Measurements from ENCODE around the gene AFAP1.
A peak's percentile ranks its signal among the peaks of the same experiment; 100 is the strongest.

The AFAP1 gene

DNA sequence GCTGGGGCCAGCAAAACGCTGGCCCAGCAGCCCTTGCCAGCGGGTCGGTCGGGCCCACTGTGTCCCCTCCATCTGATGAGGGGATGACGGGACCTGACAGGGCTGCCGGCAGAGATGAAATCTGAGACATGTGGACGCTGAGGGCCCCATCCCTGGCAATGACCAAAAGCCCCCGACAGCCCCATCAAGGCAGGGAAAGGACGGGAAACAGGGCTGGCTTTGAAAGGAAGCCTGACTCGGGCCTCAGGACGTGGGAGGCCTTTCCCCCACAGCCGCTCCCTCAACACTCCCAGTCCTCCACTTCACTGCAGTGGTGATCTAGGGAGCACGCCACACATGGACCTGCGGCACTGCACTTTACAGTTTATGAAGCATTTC, 202.4 kb downstream of the AFAP1 start:
- no peak for TF ChIP-seq EP300 (IDR thresholded peaks at IDR 0.05; ENCODE audit: borderline replicate concordance)
- TF ChIP-seq TEAD4 (IDR thresholded peaks at IDR 0.05) = no peak
- no peak for TF ChIP-seq TAF1 (IDR thresholded peaks at IDR 0.05; ENCODE audit: low read depth)
- TF ChIP-seq FOXM1 (IDR thresholded peaks at IDR 0.05; ENCODE audit: borderline replicate concordance, low read depth) = no peak

- TF ChIP-seq YY1 (IDR thresholded peaks at IDR 0.05; ENCODE audit: low read depth) (no peak), TEAD4 (IDR thresholded peaks at IDR 0.05) (no peak), ZBTB7A (IDR thresholded peaks at IDR 0.05; ENCODE audit: low read depth) (0 out of 2 replicates have a peak, but pooled peaks have one; percentile 9), EP300 (IDR thresholded peaks at IDR 0.05; ENCODE audit: borderline replicate concordance) (no peak), TAF1 (IDR thresholded peaks at IDR 0.05; ENCODE audit: low read depth) (no peak), MAX (IDR thresholded peaks at IDR 0.05) (no peak), TCF12 (IDR thresholded peaks at IDR 0.05; ENCODE audit: low read depth) (no peak), CEBPB (IDR thresholded peaks at IDR 0.05) (no peak), FOXM1 (IDR thresholded peaks at IDR 0.05; ENCODE audit: borderline replicate concordance, low read depth) (no peak), EGR1 (IDR thresholded peaks at IDR 0.05) (no peak), CREB1 (IDR thresholded peaks at IDR 0.05; ENCODE audit: low read depth) (no peak), USF1 (IDR thresholded peaks at IDR 0.05) (no peak), NFIC (IDR thresholded peaks at IDR 0.05) (no peak), RAD21 (IDR thresholded peaks at IDR 0.05; ENCODE audit: low read depth) (peak; percentile 6; the same call in 1 of the 2 replicates)
- TF ChIP-seq, protein P1, sequence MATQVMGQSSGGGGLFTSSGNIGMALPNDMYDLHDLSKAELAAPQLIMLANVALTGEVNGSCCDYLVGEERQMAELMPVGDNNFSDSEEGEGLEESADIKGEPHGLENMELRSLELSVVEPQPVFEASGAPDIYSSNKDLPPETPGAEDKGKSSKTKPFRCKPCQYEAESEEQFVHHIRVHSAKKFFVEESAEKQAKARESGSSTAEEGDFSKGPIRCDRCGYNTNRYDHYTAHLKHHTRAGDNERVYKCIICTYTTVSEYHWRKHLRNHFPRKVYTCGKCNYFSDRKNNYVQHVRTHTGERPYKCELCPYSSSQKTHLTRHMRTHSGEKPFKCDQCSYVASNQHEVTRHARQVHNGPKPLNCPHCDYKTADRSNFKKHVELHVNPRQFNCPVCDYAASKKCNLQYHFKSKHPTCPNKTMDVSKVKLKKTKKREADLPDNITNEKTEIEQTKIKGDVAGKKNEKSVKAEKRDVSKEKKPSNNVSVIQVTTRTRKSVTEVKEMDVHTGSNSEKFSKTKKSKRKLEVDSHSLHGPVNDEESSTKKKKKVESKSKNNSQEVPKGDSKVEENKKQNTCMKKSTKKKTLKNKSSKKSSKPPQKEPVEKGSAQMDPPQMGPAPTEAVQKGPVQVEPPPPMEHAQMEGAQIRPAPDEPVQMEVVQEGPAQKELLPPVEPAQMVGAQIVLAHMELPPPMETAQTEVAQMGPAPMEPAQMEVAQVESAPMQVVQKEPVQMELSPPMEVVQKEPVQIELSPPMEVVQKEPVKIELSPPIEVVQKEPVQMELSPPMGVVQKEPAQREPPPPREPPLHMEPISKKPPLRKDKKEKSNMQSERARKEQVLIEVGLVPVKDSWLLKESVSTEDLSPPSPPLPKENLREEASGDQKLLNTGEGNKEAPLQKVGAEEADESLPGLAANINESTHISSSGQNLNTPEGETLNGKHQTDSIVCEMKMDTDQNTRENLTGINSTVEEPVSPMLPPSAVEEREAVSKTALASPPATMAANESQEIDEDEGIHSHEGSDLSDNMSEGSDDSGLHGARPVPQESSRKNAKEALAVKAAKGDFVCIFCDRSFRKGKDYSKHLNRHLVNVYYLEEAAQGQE (IDR thresholded peaks at IDR 0.05; ENCODE audit: low read depth) = peak; percentile 88
Measured at GRCh38 chr4:7736436-7737267, 203.0 kb downstream of the AFAP1 start.

- no peak for TF ChIP-seq RAD21 (IDR thresholded peaks at IDR 0.05; ENCODE audit: low read depth)
- TF ChIP-seq EGR1 (IDR thresholded peaks at IDR 0.05) = no peak
- no peak for TF ChIP-seq CEBPB (IDR thresholded peaks at IDR 0.05)
- TF ChIP-seq FOXM1 (IDR thresholded peaks at IDR 0.05; ENCODE audit: borderline replicate concordance, low read depth) = no peak
- TF ChIP-seq, protein P1 (IDR thresholded peaks at IDR 0.05; ENCODE audit: low read depth) = no peak
- no peak for TF ChIP-seq TAF1 (IDR thresholded peaks at IDR 0.05; ENCODE audit: low read depth)
- TF ChIP-seq CREB1 (IDR thresholded peaks at IDR 0.05; ENCODE audit: low read depth) = no peak
- TF ChIP-seq USF1 (IDR thresholded peaks at IDR 0.05) = no peak
- TF ChIP-seq NFIC (IDR thresholded peaks at IDR 0.05) = no peak
- TF ChIP-seq ZBTB7A (IDR thresholded peaks at IDR 0.05; ENCODE audit: low read depth) = no peak
- no peak for TF ChIP-seq MAX (IDR thresholded peaks at IDR 0.05)
- TF ChIP-seq TCF12 (IDR thresholded peaks at IDR 0.05; ENCODE audit: low read depth) = no peak
- no peak for TF ChIP-seq TEAD4 (IDR thresholded peaks at IDR 0.05)
- no peak for TF ChIP-seq EP300 (IDR thresholded peaks at IDR 0.05; ENCODE audit: borderline replicate concordance)
- TF ChIP-seq YY1 (IDR thresholded peaks at IDR 0.05; ENCODE audit: low read depth) = no peak
Measured at GRCh38 chr4:7735961-7736360, 203.7 kb downstream of the AFAP1 start.

DNA sequence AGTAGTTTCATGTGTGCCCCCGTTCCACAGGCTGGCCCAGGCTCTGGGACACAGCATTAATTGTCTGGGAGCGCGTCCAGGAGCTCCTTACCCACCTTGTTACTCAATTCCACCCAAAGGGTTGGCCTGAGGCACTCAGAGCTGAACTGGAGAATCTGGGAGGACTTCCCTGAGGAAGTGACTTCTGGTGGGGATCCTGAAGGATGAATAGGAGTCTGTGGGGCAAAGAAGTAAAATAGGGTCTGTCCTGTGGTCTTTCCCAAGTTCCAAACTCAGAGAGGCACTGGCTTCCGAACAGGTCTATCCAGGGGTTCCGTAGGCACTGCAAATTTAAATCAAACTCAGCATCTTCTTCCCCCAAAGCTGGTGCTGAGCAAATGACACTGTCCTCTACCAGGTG, 204.3 kb downstream of the AFAP1 start:
- TF ChIP-seq, protein P1 (IDR thresholded peaks at IDR 0.05; ENCODE audit: low read depth) = no peak
- TF ChIP-seq EGR1 (IDR thresholded peaks at IDR 0.05) = no peak
- TF ChIP-seq TAF1 (IDR thresholded peaks at IDR 0.05; ENCODE audit: low read depth) = no peak
- TF ChIP-seq CEBPB (IDR thresholded peaks at IDR 0.05) = no peak
- TF ChIP-seq NFIC (IDR thresholded peaks at IDR 0.05) = no peak
- no peak for TF ChIP-seq TCF12 (IDR thresholded peaks at IDR 0.05; ENCODE audit: low read depth)
- TF ChIP-seq ZBTB7A (IDR thresholded peaks at IDR 0.05; ENCODE audit: low read depth) = no peak
- TF ChIP-seq EP300 (IDR thresholded peaks at IDR 0.05; ENCODE audit: borderline replicate concordance) = no peak
- no peak for TF ChIP-seq RAD21 (IDR thresholded peaks at IDR 0.05; ENCODE audit: low read depth)
- TF ChIP-seq FOXM1 (IDR thresholded peaks at IDR 0.05; ENCODE audit: borderline replicate concordance, low read depth) = no peak
- TF ChIP-seq YY1 (IDR thresholded peaks at IDR 0.05; ENCODE audit: low read depth) = no peak
- no peak for TF ChIP-seq MAX (IDR thresholded peaks at IDR 0.05)
